K562 (cell line): ENCODE data around the gene LY6G6D. TPM values are rescaled to one million over a fixed set of nuclear protein-coding genes. Genes with fewer than 3 reads are reported as not detected.

Experiments
- ATF2 ChIP-seq: sonication (generic); formaldehyde crosslinking; IDR thresholded peaks from 2 replicates; pipeline ENCODE4 v1.8.1; 2022; ENCODE audit warnings: missing genetic modification reagents
- BDP1 ChIP-seq: IDR thresholded peaks from 3 replicates; pipeline ENCODE4 v1.6.1; 2011; ENCODE audit not compliant: insufficient read length, insufficient read depth
- CCNT2 ChIP-seq: IDR thresholded peaks from 2 replicates; pipeline ENCODE4 v1.6.1; 2011; ENCODE audit warnings: borderline replicate concordance, low read depth, mild to moderate bottlenecking, moderate library complexity, mixed read lengths, low read length; ENCODE audit not compliant: insufficient read length; ENCODE audit errors: extremely low read depth
- CREM ChIP-seq: IDR thresholded peaks from 2 replicates; pipeline ENCODE4 v1.6.1; 2014; ENCODE audit warnings: antibody characterized with exemption, low read depth
- GMEB1 ChIP-seq: fragments of 250-450 bp; sonication (Bioruptor Pico); IDR thresholded peaks from 2 replicates; pipeline ENCODE4 v1.4.0; 2020; ENCODE audit warnings: mild to moderate bottlenecking
- HDAC1 ChIP-seq, 2 experiments: fragments of 450-650 bp; IDR thresholded peaks; 2 replicates each; pipeline ENCODE4 v1.6.1; 2016 to 2017; ENCODE audit warnings: inconsistent platforms in 1 of 2, mild to moderate bottlenecking in 1 of 2, moderate library complexity in 1 of 2
- MAZ ChIP-seq, 2 experiments: fragments of 450-650 bp in 1 of 2; sonication (generic) in 1 of 2; formaldehyde crosslinking; IDR thresholded peaks in 1 of 2; conservative IDR thresholded peaks in 1 of 2; 2 replicates each; pipeline versions ENCODE4 v1.4.0 to v1.5.0; 2020; ENCODE audit warnings: mild to moderate bottlenecking in 1 of 2, missing genetic modification reagents in 1 of 2
- MTA2 ChIP-seq: fragments of 450-650 bp; IDR thresholded peaks from 2 replicates; pipeline ENCODE4 v1.6.1; 2016; ENCODE audit warnings: low read depth
- PTBP1 ChIP-seq: fragments of 200-400 bp; formaldehyde crosslinking; IDR thresholded peaks from 2 replicates; pipeline ENCODE4 v1.6.1; 2017; ENCODE audit warnings: low read depth, low read length
- RNF219 ChIP-seq: fragments of 250-450 bp; sonication (Bioruptor Pico); IDR thresholded peaks from 2 replicates; pipeline ENCODE4 v1.5.0; 2022; ENCODE audit warnings: mild to moderate bottlenecking
- SRF ChIP-seq, 2 experiments: fragments of 250-450, 450-650 bp in 1 of 2; sonication (Bioruptor Pico) in 1 of 2; sonication (generic) in 1 of 2; formaldehyde crosslinking; IDR thresholded peaks; 2 replicates each; pipeline versions ENCODE4 v1.5.0 to v1.5.1; 2020 to 2022; ENCODE audit warnings: mild to moderate bottlenecking in 1 of 2, missing genetic modification reagents in 1 of 2
- TEAD4 ChIP-seq, 2 experiments: sonication (generic) in 1 of 2; formaldehyde crosslinking in 1 of 2; IDR thresholded peaks; 2 replicates each; pipeline versions ENCODE4 v1.6.1 to v1.8.0; 2012 to 2022; ENCODE audit warnings: borderline replicate concordance in 1 of 2, inconsistent platforms in 1 of 2, low read length in 1 of 2, mild to moderate bottlenecking in 1 of 2, missing genetic modification reagents in 1 of 2
- TOE1 ChIP-seq, 2 experiments: fragments of 450-650 bp in 1 of 2; sonication (generic) in 1 of 2; formaldehyde crosslinking in 1 of 2; IDR thresholded peaks; 2 replicates each; pipeline versions ENCODE4 v1.7.1 to v1.8.0; 2016 to 2022; ENCODE audit warnings: borderline replicate concordance in 2 of 2, mild to moderate bottlenecking in 2 of 2, antibody characterized with exemption in 1 of 2, inconsistent platforms in 1 of 2, low read depth in 1 of 2, missing genetic modification reagents in 1 of 2, moderate library complexity in 1 of 2
- ZFP36 ChIP-seq: fragments of 150-350 bp; IDR thresholded peaks from 2 replicates; pipeline ENCODE4 v1.6.1; 2018; ENCODE audit warnings: low read length, low read depth; ENCODE audit not compliant: partially characterized antibody
- ZNF277 ChIP-seq: fragments of 250-450 bp; sonication (Bioruptor Pico); IDR thresholded peaks from 2 replicates; pipeline ENCODE4 v1.8.0; 2022; ENCODE audit warnings: inconsistent platforms, mild to moderate bottlenecking, moderate library complexity, borderline replicate concordance
- ZNF507 ChIP-seq: conservative IDR thresholded peaks from 2 replicates; pipeline ENCODE4 v1.6.1; 2017; ENCODE audit warnings: missing genetic modification characterization, missing compliant biosample characterization
- ZNF707 ChIP-seq: fragments of 250-450 bp; sonication (Bioruptor Pico); conservative IDR thresholded peaks from 2 replicates; pipeline ENCODE4 v1.8.0; 2022; ENCODE audit warnings: inconsistent platforms, mild to moderate bottlenecking, moderate library complexity
- ZNF79 ChIP-seq: fragments of 250-450 bp; sonication (Bioruptor Pico); IDR thresholded peaks from 2 replicates; pipeline ENCODE4 v1.4.0; 2020; ENCODE audit warnings: low read depth, mild to moderate bottlenecking, moderate library complexity
- ZSCAN32 ChIP-seq: fragments of 450-650 bp; formaldehyde crosslinking; IDR thresholded peaks from 2 replicates; pipeline ENCODE4 v1.4.0; 2020; ENCODE audit warnings: mild to moderate bottlenecking, moderate library complexity
- polyA plus RNA-seq, 8 experiments: library from polyadenylated mRNA; depleted of rRNA in 4 of 8; stranded (reverse) in 5 of 8; unstranded in 3 of 8; fragments of >200 nt; fragmentation: Nextera tagmentation in 2 of 8; fragmentation: Illumina TruSeq in 1 of 8; extraction: Ambion mirVana in 2 of 8; extraction: Trizol in 1 of 8; gene quantifications; 2 replicates each; pipeline versions ENCODE4 v1.2.1 to v1.2.3, GENCODE V29; 2011 to 2014; ENCODE audit warnings: inconsistent platforms in 1 of 8, missing spikeins in 1 of 8
- total RNA-seq, 7 experiments: library from RNA; depleted of rRNA in 6 of 7; stranded (reverse); fragments of >200 nt in 6 of 7; fragmentation: Illumina TruSeq in 2 of 7; extraction: Trizol in 2 of 7; gene quantifications; 2 replicates each; pipeline versions ENCODE4 v1.2.1 to v1.2.3, GENCODE V29; 2011 to 2021; ENCODE audit warnings: low replicate concordance in 1 of 7

LY6G6D gene
- total and polyA plus RNA-seq, 9 of the 15 experiments (the other 6 are each of a cell fraction or from before 2014, with no cell fraction given) = 0.30 to 0.38 TPM; not detected in 7

GRCh38 chr6:31717499-31718222 is 2.5 kb downstream of the LY6G6D start (continued):
- peak; percentile 31; the same call in 1 of the 2 replicates for TF ChIP-seq TEAD4 (IDR thresholded peaks at IDR 0.05; ENCODE audit: low read length)
- no peak for TF ChIP-seq TEAD4 (CRISPR knock-in tag; IDR thresholded peaks at IDR 0.05; ENCODE audit: borderline replicate concordance)
- TF ChIP-seq SRF (CRISPR knock-in tag; IDR thresholded peaks at IDR 0.05) = peak in 1 of 2 experiments; percentile 88; a peak in 1 of 4 replicates
- no peak for TF ChIP-seq ZSCAN32 (CRISPR knock-in tag)
- no peak for TF ChIP-seq MTA2
- peak; percentile 22 for TF ChIP-seq CCNT2
- TF ChIP-seq CREM = peak; percentile 94
- TF ChIP-seq PTBP1 = no peak
- no peak for TF ChIP-seq ZNF707
- TF ChIP-seq ZNF277 (CRISPR knock-in tag) = no peak
- 0 out of 2 replicates have a peak, but pooled peaks have one; percentile 24 for TF ChIP-seq RNF219 (CRISPR knock-in tag)
- no peak for TF ChIP-seq ZNF79 (CRISPR knock-in tag)
- no peak for TF ChIP-seq ATF2 (CRISPR knock-in tag)
- TF ChIP-seq GMEB1 (CRISPR knock-in tag) = no peak
- no peak for TF ChIP-seq TOE1 (IDR thresholded peaks at IDR 0.05; ENCODE audit: borderline replicate concordance)
- no peak for TF ChIP-seq TOE1 (CRISPR knock-in tag; IDR thresholded peaks at IDR 0.05; ENCODE audit: borderline replicate concordance, low read depth)
- no peak for TF ChIP-seq ZNF507 (tag)
- TF ChIP-seq ZFP36 = peak; percentile 6
- TF ChIP-seq BDP1 = no peak
- TF ChIP-seq MAZ (CRISPR knock-in tag; conservative IDR thresholded peaks at IDR 0.05 in 1 of 2, IDR thresholded peaks at IDR 0.05 in 1 of 2) = 0 out of 4 replicates have a peak, but pooled peaks of 1 of the 2 experiments have one; percentile 66
- peak in 1 of 2 experiments; percentile 73; a peak in 2 of 4 replicates for TF ChIP-seq HDAC1 (IDR thresholded peaks at IDR 0.05)
